CD1c-positive myeloid dendritic cell (primary cell): Measurements from ENCODE around the gene LRRK2.
"Not testable (repeated sequence)": the region's sequence is repeated elsewhere in the genome, so short reads cannot be mapped to it uniquely, and the experiment has no call there.

ENCODE experiments used
- DNase-seq: peaks from one replicate; pipeline ENCODE4 v3.0.0-alpha.2; 2016; ENCODE audit errors: extremely low spot score

The LRRK2 gene

GRCh38 chr12:40314927-40315326 lies 90.1 kb downstream of the LRRK2 start:
- no peak for DNase-seq

- DNase-seq, result no peak
Measured at GRCh38 chr12:40315375-40315774, 90.6 kb downstream of the LRRK2 start.

GRCh38 chr12:40324261-40324660 lies 99.5 kb downstream of the LRRK2 start:
- DNase-seq, result no peak

- DNase-seq, result no peak
Measured at GRCh38 chr12:40325349-40325960, 100.7 kb downstream of the LRRK2 start.

- no peak for DNase-seq
Measured at GRCh38 chr12:40327535-40327934, 102.7 kb downstream of the LRRK2 start.

- no peak for DNase-seq
Measured at GRCh38 chr12:40330180-40330579, 105.4 kb downstream of the LRRK2 start.

GRCh38 chr12:40331886-40332285 lies 107.1 kb downstream of the LRRK2 start:
- DNase-seq, result no peak

- no peak for DNase-seq
Measured at GRCh38 chr12:40335991-40336390, 111.2 kb downstream of the LRRK2 start.

GRCh38 chr12:40336573-40337199 lies 111.9 kb downstream of the LRRK2 start:
- no peak for DNase-seq

GRCh38 chr12:40338071-40338470 lies 113.3 kb downstream of the LRRK2 start:
- no peak for DNase-seq

- no peak for DNase-seq
Measured at GRCh38 chr12:40338621-40339020, 113.8 kb downstream of the LRRK2 start.

- no peak for DNase-seq
Measured at GRCh38 chr12:40342010-40342409, 117.2 kb downstream of the LRRK2 start.

GRCh38 chr12:40343124-40343523 lies 118.3 kb downstream of the LRRK2 start:
- no peak for DNase-seq

- DNase-seq, result no peak
Measured at GRCh38 chr12:40344312-40344711, 119.5 kb downstream of the LRRK2 start.

- no peak for DNase-seq
Measured at GRCh38 chr12:40351976-40352375, 127.2 kb downstream of the LRRK2 start.

- peak; percentile 1 for DNase-seq
Measured at GRCh38 chr12:40375076-40375475, 150.3 kb downstream of the LRRK2 start.

GRCh38 chr12:40376533-40377267 lies 151.9 kb downstream of the LRRK2 start:
- DNase-seq, result no peak

- no peak for DNase-seq
Measured at GRCh38 chr12:40378691-40379090, 153.9 kb downstream of the LRRK2 start.

GRCh38 chr12:40382217-40382616 lies 157.4 kb downstream of the LRRK2 start:
- no peak for DNase-seq

- not testable (repeated sequence) for DNase-seq
Measured at GRCh38 chr12:40387279-40387678, 162.5 kb downstream of the LRRK2 start.

- DNase-seq, result no peak
Measured at GRCh38 chr12:40390980-40391379, 166.2 kb downstream of the LRRK2 start.

GRCh38 chr12:40393026-40393425 lies 168.2 kb downstream of the LRRK2 start:
- DNase-seq, result no peak

GRCh38 chr12:40399656-40400055 lies 174.9 kb downstream of the LRRK2 start:
- no peak for DNase-seq
